Sciatic nerve (tissue), 2 donors: Measurements from ENCODE around the gene ACSM3. TPM values are rescaled to one million over a fixed set of nuclear protein-coding genes. Genes with fewer than 3 reads are reported as not detected.
"Not testable (repeated sequence)": the region's sequence is repeated elsewhere in the genome, so short reads cannot be mapped to it uniquely, and the experiment has no call there.

ENCODE experiments used
- ATAC-seq: fragments of 200-7000 bp; cut with Tn5 transposase; one replicate; pipeline ENCODE4 v1.9.1; 2020; ENCODE audit warnings: mild to moderate bottlenecking, moderate library complexity
- DNase-seq: peaks from one replicate; pipeline ENCODE4 v3.0.0-alpha.2; 2020; ENCODE audit warnings: low spot score
- intact Hi-C: fragments of 100-400 bp; cut with DNase I; formaldehyde crosslinking; loops from one replicate; pipeline ENCODE4 v1.14.2; 2022
- total RNA-seq: library from RNA; stranded (reverse); fragmentation: NEBNext Ultra II Directional; extraction: Animal tissue kit (Norgen Biotek cat#: 25700); gene quantifications from one replicate; pipeline ENCODE4 v1.2.1, GENCODE V29; 2021
- donor health status: DM: no; HTN: no; CAD: no.
- donor health status: DM: no; HTN: no; CAD: no.

The ACSM3 gene
- total RNA-seq, 1 donor from 2014 or later, result 2.8 TPM

DNA sequence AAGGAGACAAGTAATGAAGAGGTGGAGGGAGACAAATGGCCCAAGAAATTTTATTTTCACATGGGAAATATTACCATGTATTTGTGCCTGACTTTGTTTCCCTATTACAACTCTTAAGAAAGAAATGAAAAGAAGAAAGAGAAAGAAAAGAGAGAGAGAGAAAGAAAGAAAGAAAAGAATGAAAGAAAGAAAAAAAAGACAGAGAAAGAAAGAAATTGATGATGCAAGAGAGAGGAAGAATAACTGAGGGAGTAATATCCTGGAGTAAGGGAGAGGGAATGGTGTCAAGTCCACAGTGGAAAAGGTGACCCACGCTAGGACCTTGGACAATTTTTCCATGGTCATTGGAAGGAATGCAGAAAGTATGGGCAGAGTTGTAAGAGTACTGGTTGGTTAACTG is 10.1 kb upstream of the ACSM3 start:
- no peak for DNase-seq

DNA sequence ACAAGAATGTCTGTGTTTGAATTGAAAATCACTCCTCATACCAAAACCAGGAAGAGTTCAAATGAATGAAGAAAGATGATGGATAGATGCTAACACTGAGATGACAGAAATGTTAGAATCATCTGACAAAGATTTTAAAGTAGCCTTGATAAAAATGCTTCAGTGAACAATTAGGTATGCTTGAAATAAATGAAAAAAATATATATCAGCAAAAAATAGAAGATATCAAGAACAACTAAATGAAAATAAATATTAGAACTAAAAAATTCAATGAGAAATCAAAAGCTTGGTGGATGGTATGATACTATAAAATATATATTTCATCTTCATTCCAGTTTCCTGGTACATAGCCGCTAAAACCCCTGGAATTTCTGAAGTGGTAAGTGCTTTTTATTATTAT is 8.6 kb upstream of the ACSM3 start:
- DNase-seq (no peak), ATAC-seq (no peak)
- intact Hi-C loops, result no loop called here

More for the DNA sequence above, 10.1 kb upstream of the ACSM3 start:
- intact Hi-C loops, result no loop called here
- no peak for ATAC-seq

DNA sequence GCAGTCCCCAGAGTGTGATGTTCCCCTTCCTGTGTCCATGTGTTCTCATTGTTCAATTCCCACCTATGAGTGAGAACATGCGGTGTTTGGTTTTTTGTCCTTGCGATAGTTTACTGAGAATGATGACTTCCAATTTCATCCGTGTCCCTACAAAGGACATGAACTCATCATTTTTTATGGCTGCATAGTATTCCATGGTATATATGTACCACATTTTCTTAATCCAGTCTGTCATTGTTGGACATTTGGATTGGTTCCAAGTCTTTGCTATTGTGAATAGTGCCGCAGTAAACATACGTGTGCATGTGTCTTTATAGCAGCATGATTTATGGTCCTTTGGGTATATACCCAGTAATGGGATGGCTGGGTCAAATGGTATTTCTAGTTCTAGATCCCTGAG is 8.0 kb upstream of the ACSM3 start:
- DNase-seq, intact Hi-C loops, ATAC-seq: not testable (repeated sequence)

DNA sequence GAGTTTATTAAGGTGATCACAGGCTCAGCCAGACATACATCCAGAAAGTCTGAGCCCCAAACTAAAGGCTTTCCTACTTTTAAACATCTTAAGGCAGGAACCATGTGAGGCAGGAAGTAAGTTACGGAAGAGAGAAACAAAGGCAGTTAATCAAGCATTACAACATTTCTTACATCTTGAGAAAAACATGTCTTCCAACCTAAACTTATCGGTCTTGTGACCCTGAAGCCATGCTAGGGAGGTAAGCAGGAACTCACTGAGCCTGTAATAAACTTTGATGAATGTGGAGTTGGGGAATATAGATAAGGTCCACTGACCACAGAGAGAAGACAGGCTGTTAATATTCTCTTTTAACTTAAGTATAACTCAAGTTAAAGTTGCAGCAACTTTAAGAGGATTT is 3.5 kb upstream of the ACSM3 start:
- intact Hi-C loops, result no loop called here
- DNase-seq (no peak), ATAC-seq (no peak)

DNA sequence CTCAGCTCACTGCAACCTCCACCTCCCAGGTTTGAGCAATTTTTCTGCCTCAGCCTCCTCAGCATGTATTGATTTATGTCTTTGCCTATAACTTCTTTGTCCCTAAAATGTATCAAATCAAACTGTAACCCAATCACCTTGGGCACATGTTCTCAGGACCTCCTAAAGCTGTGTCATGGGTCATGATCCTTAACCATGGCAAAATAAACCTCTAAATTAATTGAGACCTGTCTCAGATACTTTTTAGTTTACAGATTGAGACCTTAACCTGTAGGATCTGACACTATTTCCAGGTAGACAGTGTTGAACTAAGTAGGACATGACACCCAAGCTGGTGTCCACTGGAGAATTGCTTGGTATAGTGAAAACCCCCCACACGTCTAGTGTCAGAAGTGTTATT is 2.6 kb upstream of the ACSM3 start:
- no peak for DNase-seq
- no peak for ATAC-seq
- intact Hi-C loops, result no loop called here

DNA sequence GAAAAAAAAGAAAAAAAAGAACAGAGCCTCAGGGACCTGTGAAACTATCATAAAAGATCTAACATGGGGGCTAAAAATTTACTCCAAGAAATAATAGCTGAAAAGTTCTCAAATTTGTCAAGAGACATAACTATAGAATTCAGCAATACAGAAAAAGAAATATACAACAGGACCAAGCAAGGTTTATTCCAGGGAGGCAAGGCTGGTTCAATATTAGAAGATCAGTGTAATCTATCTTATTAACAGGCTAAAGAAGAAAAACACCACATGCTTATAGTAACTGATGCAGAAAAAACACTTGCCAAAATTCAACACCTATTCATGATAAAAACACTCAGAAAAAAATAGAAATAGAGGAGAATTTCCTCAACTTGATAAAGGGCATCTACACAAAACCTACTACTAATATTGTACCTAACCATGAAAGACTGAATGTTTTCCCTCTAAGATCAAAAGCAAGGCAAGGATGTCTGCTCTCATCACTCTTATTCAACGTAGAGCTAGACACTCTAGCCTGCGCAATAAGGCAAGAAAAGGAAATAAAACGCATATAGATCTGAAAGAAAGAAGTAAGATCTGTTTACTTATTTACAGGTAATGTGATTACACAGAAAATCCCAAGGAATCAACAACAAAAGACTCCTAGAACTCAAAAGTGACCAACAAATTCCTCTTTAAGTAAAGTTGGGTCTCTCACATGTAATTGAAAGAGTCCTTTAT is 1.2 kb upstream of the ACSM3 start:
- no peak for ATAC-seq
- intact Hi-C loops, result no loop called here

DNA sequence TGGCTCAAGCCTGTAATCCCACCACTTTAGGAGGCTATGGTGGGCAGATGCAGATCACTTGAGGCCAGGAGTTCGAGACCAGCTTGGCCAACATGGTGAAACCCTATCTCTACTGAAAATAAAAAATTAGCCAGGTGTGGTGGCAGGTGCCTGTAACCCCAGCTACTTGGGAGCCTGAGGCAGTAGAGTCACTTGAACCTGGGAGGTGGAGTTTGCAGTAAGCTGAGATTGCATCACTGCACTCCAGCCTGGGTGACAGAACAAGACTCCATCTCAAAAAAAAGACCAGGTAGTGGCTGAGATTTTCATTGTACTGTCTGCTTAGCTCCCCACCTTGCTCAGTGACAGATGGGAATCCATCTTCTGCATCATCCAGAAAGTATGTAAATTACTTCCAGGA is 634 bp downstream of the ACSM3 start:
- intact Hi-C loops, ATAC-seq, DNase-seq: not testable (repeated sequence)

More for the DNA sequence above, 1.2 kb upstream of the ACSM3 start:
- DNase-seq, result no peak

DNA sequence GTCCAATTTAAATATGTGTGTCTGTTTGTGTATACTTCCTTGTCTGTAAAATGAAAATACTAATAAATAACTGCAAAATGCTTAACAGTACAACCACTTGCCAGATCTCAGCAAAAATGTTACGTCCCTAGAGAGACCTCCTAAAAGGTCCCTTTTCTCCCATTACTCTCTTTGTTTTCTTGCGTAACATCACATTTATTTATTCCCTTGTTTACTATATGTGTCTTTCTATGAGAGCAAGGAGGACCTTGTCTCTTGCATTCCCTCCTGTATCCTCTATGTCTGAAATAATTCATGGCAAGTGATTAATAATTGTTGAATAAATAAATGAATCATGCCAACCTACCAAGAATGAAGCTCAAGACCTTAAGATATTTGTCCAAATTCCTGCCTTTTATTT is 1.9 kb downstream of the ACSM3 start:
- no peak for DNase-seq

DNA sequence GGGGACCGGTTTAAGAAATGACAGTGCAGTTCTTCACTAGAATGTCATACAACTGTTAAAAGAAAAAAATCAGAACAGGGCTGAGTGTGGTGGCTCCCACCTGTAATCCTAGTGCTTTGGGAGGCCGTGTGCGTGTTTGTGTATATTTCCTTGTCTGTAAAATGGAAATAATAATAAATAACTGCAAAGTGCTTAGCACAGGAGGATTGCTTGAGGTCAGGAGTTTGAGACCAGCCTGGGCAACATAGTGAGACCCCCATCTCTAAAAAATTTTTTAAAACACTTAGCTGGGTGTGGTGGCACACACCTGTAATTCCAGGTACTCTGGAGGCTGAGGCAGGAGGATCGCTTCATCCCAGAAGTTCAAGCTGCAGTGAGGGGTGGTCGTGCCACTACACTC is 2.5 kb downstream of the ACSM3 start:
- no peak for DNase-seq
- intact Hi-C loops, result no loop called here
- no peak for ATAC-seq

More for the DNA sequence above, 1.9 kb downstream of the ACSM3 start:
- intact Hi-C loops, result no loop called here
- no peak for ATAC-seq

DNA sequence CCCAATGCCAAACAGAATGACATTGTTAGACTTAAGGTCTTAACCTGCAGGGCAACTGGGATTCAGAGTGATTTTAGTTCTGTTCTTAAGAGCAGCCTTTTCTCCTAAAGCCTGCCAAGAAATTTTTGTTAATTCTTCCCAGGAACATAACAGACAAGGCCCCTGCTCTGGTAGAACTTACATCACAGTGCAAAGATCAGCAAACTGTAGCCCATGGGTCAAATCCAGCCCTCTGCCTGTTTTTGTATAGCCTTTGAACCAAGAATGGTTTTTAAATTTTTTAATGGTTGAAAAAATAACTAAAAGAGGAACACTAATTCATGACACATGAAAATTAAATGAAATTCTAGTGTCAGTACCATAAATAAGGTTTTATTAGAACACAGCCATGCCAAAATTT is 3.8 kb downstream of the ACSM3 start:
- ATAC-seq (no peak), DNase-seq (no peak)
- intact Hi-C loops, result no loop called here

DNA sequence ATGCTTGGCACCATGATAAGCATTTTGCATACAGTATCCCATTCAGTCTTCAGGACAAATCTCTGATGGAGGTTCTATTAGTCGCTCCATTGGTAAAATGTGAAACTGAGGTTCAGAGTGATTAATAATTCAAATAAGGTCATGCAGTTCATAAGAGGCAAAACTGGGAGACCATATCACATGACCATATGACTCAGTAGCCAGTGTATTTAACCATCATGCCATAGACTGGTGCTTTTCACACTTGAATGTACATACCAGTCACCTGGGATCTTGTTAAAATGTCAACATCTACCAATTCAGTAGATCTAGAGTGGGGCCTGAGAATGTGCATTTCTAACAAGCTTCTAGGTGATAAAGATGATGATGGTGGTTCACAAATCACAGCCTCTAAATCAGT is 4.3 kb downstream of the ACSM3 start:
- no peak for ATAC-seq
- intact Hi-C loops, result no loop called here
- DNase-seq, result no peak

DNA sequence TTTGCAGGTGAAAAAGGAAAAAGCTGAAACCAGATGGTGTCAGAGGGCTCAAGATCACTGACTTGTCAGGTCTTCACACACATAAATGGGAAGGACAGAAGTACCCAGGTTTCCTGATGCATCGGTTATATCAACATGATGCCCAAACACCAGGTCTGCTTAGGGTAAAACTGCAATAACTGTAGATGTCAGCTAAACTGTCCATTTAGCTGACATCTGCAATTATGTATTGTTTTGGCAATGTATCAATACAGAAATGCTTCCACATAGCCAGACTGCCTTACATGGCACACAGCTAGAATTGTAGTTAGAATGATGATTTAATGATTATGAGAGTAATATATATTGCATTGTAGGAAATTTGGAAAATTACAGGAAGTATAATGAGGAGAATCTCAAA is 5.0 kb downstream of the ACSM3 start:
- ATAC-seq (no peak), DNase-seq (no peak)
- intact Hi-C loops, result no loop called here

DNA sequence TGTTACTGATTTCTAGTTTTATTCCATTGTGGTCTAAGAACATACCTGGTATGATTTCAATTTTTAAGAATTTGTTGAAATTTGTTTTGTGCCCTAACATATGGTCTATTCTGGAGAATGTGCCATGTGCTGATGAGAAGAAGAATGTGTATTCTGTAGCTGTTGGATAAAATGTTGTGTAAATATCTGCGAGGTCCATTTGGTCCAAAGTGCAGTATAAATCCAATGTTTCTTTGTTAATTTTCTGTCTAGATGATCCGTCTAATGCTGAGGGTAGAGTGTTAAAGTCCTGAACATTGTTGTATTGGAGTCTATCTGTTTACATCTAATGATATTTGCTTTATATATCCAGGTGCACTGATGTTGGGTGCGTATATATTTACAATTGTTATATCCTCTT is 9.9 kb downstream of the ACSM3 start:
- ATAC-seq (no peak), DNase-seq (no peak)
- intact Hi-C loops, result no loop called here

DNA sequence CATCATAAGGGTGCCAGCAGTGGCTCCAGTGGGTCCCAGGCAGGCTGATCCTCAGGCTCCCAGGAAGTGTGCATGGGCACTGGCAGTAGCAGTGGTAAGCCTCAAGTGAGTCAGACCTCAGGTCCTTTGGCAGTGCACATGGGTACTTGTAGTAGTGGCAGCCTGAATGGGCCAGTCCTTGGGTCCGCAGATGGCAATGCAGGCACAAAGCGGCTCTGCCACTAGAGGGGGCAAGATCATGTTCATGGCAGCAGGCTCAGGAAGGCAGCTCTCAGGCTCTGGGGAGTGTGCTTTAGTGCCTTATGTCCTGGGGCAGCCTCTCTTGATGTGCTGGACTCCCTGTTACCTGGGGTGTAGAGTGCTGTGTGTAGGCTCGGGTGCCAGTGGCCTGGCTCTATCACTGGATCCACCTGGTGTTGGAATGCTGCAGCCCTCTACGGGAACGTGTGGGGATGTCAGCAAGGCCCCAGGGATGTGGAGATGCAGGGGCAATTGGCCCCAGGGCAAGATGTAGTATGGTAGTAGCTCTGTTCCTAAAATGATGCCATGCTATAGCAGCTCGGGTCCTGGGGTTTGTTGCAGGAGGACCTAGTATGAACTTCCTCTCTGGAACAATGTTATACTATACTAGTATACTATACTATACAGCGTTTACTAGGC is 11.0 kb downstream of the ACSM3 start:
- DNase-seq (peak; percentile 62), ATAC-seq (no peak)
- intact Hi-C loops, result no loop called here

DNA sequence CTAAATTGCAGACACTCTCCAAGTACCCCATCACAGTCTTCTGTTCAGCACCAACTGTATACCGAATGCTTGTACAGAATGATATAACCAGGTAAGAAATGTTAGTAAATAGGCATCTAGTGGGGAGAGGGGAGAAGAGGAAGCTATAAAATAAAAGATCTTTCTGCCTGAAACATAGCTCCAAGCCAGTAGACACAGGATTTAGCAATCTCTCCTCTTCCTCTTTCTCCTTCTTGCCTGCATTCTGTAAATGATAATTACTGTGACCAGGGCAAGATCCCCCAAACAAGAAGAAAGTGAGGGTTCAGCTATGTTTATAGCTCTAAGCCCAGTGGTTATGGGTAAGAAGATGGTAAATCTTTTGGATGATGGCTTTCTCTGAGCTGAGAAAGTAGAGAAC is 17.9 kb downstream of the ACSM3 start:
- intact Hi-C loops, result no loop called here
- DNase-seq, result no peak
- ATAC-seq, result no peak

DNA sequence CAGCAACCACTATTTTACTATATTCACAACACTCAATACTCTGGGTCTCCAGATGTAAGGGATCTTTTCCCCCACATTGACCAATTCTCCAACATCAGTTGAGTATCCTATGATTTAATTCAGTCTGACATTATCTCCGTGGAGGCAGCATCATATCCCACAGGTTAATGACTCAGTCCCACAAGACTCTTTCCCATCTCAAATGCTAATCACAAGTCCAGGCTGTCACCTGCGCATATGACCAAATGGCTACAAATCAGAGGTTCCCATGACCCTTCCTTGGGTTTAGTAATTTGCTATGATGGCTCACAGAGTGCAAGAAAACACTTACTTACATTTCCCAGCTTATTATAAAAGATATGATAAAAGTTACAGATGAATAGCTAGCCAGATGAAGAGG is 18.7 kb downstream of the ACSM3 start:
- intact Hi-C loops, result no loop called here
- ATAC-seq (no peak), DNase-seq (no peak)

DNA sequence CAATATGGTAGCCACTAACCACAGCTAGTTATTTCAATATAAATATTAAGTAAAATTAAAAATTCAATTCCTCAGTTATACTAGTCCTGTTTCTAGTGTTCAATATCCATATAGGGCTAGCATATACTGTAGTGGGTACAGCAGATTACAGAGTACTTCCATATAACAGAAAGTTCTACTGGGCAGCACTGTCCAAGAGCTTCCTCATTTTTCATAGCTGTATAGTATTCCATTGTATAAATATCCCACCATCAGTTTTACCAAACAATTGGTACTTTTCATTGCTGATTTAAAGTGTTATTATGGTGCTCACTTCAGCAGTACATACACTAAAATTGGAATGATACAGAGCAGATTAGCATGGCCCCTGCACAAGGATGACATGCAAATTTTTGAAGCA is 20.4 kb downstream of the ACSM3 start:
- intact Hi-C loops, result no loop called here
- DNase-seq (no peak), ATAC-seq (no peak)

DNA sequence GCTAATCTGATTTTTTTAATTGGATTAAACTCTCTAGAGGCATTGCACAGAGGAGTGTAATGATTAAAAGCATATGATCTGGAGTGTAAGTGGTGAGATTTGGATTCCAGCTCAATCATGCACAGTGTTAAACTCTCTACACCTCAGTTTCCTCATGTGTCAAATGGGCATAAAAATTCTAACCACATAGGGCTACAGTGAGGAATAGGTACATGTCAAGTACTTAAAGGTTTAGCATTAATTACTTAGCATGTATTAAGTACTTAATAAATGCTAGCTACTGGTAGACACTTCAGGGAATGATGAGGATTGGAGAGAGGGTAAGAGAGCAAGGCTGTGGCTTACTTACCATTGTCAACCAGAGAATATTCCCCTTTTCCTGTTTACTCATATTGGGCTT is 25.3 kb downstream of the ACSM3 start:
- intact Hi-C loops, result no loop called here
- ATAC-seq, result no peak
- no peak for DNase-seq

DNA sequence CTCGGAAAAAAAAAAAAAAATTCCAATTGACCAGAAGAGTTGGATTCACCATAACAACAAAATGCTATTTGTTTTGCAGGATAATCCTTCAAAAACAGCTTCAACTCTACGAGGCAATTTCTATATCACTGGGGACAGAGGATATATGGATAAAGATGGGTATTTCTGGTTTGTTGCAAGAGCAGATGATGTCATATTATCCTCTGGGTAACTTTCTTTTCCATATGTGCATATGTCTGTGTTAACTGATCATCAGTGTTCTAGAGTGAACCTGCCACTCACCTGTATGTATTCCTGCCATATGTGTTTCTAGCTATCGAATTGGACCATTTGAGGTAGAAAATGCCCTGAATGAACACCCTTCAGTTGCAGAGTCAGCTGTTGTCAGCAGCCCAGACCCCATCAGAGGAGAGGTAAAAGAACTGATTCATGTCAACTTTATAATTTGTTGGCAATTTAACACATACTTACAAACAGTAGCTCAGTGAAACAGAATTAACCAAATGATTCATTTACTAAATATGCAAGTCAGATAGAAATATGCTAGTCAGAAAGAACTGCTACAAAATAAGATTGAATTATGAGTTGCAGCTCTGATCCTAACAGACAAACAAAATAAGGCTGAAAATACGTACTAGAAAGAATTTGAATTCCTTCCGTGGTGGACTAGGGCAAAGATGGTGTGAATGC is 28.3 kb downstream of the ACSM3 start:
- intact Hi-C loops, result no loop called here
- DNase-seq, result no peak
- no peak for ATAC-seq

DNA sequence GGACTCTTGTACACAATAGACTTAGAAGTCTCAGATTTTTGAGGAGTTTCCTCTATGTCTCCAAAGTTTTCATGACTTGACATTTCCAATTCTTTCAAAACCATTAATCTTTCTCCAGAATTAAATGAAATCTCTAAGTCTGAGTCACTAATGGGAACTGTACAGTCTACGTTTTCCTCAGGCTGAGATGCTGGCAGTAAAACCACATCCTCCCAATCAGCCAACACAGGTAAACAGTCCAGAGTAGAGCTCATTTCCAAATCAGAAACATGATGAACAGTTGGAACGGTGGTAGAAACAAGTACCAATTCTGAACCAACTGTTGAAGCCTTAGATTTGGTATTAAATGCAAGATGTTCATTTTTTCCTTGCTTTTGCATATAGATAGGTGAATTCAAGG is 34.5 kb downstream of the ACSM3 start:
- no peak for DNase-seq
- no peak for ATAC-seq
- intact Hi-C loops, result no loop called here
